Lower lobe of right lung (tissue), 2 donors: Measurements from ENCODE around the gene KSR2. TPM values are rescaled to one million over a fixed set of nuclear protein-coding genes. Genes with fewer than 3 reads are reported as not detected.

Source experiments
- ATAC-seq, 2 donors: fragments of 200-7000 bp; cut with Tn5 transposase; one replicate each; pipeline ENCODE4 v1.9.1; 2020 to 2022; ENCODE audit warnings: mild to moderate bottlenecking in 2 of 2, moderate library complexity in 2 of 2
- DNase-seq: peaks from one replicate; pipeline ENCODE4 v3.0.0-alpha.2; 2020
- H3K27ac ChIP-seq: fragments of 200-600 bp; one replicate; pipeline ENCODE4 v1.8.0; 2022
- H3K27me3 ChIP-seq: fragments of 200-600 bp; one replicate; pipeline ENCODE4 v1.8.0; 2022; ENCODE audit warnings: low read depth
- H3K36me3 ChIP-seq: fragments of 200-600 bp; one replicate; pipeline ENCODE4 v1.8.0; 2022; ENCODE audit warnings: mild to moderate bottlenecking
- H3K4me1 ChIP-seq: fragments of 200-600 bp; one replicate; pipeline ENCODE4 v1.8.0; 2022
- H3K4me3 ChIP-seq: fragments of 200-600 bp; one replicate; pipeline ENCODE4 v1.8.0; 2022; ENCODE audit warnings: mild to moderate bottlenecking
- H3K9me3 ChIP-seq: fragments of 200-600 bp; one replicate; pipeline ENCODE4 v1.8.0; 2022
- CTCF ChIP-seq: fragments of 200-600 bp; IDR thresholded peaks from one replicate; pipeline ENCODE4 v1.8.0; 2022; ENCODE audit warnings: antibody characterized with exemption, mild to moderate bottlenecking
- intact Hi-C: fragments of 100-400 bp; cut with DNase I; formaldehyde crosslinking; loops from one replicate; pipeline ENCODE4 v1.11.0; 2022
- total RNA-seq: library from RNA; stranded (reverse); fragmentation: NEBNext Ultra II Directional; extraction: Animal tissue kit (Norgen Biotek cat#: 25700); gene quantifications from one replicate; pipeline ENCODE4 v1.2.1, GENCODE V29; 2021
- donor health status: DM: no; HTN: yes; CAD: no; lungs with severe emphysema.

The KSR2 gene
- total RNA-seq, 1 donor from 2014 or later = 1.0 TPM

- no peaks in the 10 kb centered on the region for H3K36me3 ChIP-seq
- no peak for ATAC-seq
- no peak overlapping the region for H3K4me3 ChIP-seq
- intact Hi-C loops = no loop called here
- no peaks in the 10 kb centered on the region for H3K4me1 ChIP-seq
- DNase-seq = no peak
- H3K9me3 ChIP-seq = no peaks in the 10 kb centered on the region
- TF ChIP-seq CTCF = no peak
- H3K27ac ChIP-seq = no peak overlapping the region
- no peaks in the 10 kb centered on the region for H3K27me3 ChIP-seq
Observed at GRCh38 chr12:117527479-117527855, 441.3 kb downstream of the KSR2 start.

- Histone ChIP-seq H3K27me3 (no peaks in the 10 kb centered on the region), H3K36me3 (no peaks in the 10 kb centered on the region), H3K4me1 (no peaks in the 10 kb centered on the region), H3K9me3 (no peaks in the 10 kb centered on the region), H3K27ac (no peak overlapping the region), H3K4me3 (no peak overlapping the region)
- TF ChIP-seq CTCF = no peak
- no peak for ATAC-seq
- DNase-seq = no peak
- intact Hi-C loops = no loop called here
Observed at GRCh38 chr12:117526757-117527478, 441.9 kb downstream of the KSR2 start.

GRCh38 chr12:117525766-117526165, 443.0 kb downstream of the KSR2 start:
- DNase-seq (no peak), ATAC-seq (no peak)
- Histone ChIP-seq H3K4me1 (no peaks in the 10 kb centered on the region), H3K27ac (no peak overlapping the region), H3K36me3 (no peaks in the 10 kb centered on the region), H3K4me3 (no peak overlapping the region), H3K27me3 (no peaks in the 10 kb centered on the region), H3K9me3 (no peaks in the 10 kb centered on the region)
- TF ChIP-seq CTCF = no peak
- intact Hi-C loops = no loop called here

GRCh38 chr12:117524806-117525205, 444.0 kb downstream of the KSR2 start:
- H3K36me3 ChIP-seq = no peaks in the 10 kb centered on the region
- no peaks in the 10 kb centered on the region for H3K9me3 ChIP-seq
- H3K27me3 ChIP-seq = no peaks in the 10 kb centered on the region
- no peak for DNase-seq
- H3K27ac ChIP-seq = no peak overlapping the region
- H3K4me1 ChIP-seq = no peaks in the 10 kb centered on the region
- no peak for ATAC-seq
- intact Hi-C loops = no loop called here
- TF ChIP-seq CTCF = no peak
- H3K4me3 ChIP-seq = no peak overlapping the region

GRCh38 chr12:117523971-117524370, 444.8 kb downstream of the KSR2 start:
- DNase-seq (no peak), ATAC-seq (no peak)
- no peak for TF ChIP-seq CTCF
- no peak overlapping the region for H3K27ac ChIP-seq
- no peaks in the 10 kb centered on the region for H3K36me3 ChIP-seq
- H3K4me3 ChIP-seq = no peak overlapping the region
- H3K4me1 ChIP-seq = no peaks in the 10 kb centered on the region
- no peaks in the 10 kb centered on the region for H3K9me3 ChIP-seq
- no peaks in the 10 kb centered on the region for H3K27me3 ChIP-seq
- intact Hi-C loops = no loop called here
